Posterior vena cava (tissue), 2 donors: ENCODE measurements around the gene GTF2H2. TPM values are rescaled to one million over a fixed set of nuclear protein-coding genes. Genes with fewer than 3 reads are reported as not detected.
"Not testable (repeated sequence)": the region's sequence is repeated elsewhere in the genome, so short reads cannot be mapped to it uniquely, and the experiment has no call there.

Source experiments
- DNase-seq: peaks from one replicate; pipeline ENCODE4 v3.0.0-alpha.2; 2020; ENCODE audit warnings: low spot score
- intact Hi-C, 2 donors: fragments of 100-400 bp; cut with DNase I; formaldehyde crosslinking; loops; one replicate each; pipeline versions ENCODE4 v1.14.1 to v1.14.2; 2022 to 2023
- long read RNA-seq, 2 donors: library from polyadenylated mRNA; unstranded; transcript quantifications; one replicate each; pipeline ENCODE4 v2.0.0, GENCODE V29; 2020 to 2021
- total RNA-seq, 2 donors: library from RNA; stranded (reverse); fragmentation: NEBNext Ultra II Directional; extraction: Animal tissue kit (Norgen Biotek cat#: 25700); gene quantifications; one replicate each; pipeline ENCODE4 v1.2.1, GENCODE V29; 2021
- donor health status: DM: yes; HTN: yes; CAD: no.
- donor health status: DM: yes; HTN: yes; CAD: no.

Gene GTF2H2
- 10 to 100 TPM; 20.7 to 23.5 TPM for total RNA-seq
- long read RNA-seq, donor 1, full-length matches to known transcripts = 1 of 6 reads
- long read RNA-seq, donor 1, partial matches to known transcripts = 1 of 6 reads
- long read RNA-seq, donor 1, other reads (novel, unspliced or antisense) = 4 of 6 reads
- long read RNA-seq, donor 2, full-length matches to known transcripts = 2 of 18 reads
- long read RNA-seq, donor 2, partial matches to known transcripts = 2 of 18 reads
- long read RNA-seq, donor 2, other reads (novel, unspliced or antisense) = 14 of 18 reads

DNA sequence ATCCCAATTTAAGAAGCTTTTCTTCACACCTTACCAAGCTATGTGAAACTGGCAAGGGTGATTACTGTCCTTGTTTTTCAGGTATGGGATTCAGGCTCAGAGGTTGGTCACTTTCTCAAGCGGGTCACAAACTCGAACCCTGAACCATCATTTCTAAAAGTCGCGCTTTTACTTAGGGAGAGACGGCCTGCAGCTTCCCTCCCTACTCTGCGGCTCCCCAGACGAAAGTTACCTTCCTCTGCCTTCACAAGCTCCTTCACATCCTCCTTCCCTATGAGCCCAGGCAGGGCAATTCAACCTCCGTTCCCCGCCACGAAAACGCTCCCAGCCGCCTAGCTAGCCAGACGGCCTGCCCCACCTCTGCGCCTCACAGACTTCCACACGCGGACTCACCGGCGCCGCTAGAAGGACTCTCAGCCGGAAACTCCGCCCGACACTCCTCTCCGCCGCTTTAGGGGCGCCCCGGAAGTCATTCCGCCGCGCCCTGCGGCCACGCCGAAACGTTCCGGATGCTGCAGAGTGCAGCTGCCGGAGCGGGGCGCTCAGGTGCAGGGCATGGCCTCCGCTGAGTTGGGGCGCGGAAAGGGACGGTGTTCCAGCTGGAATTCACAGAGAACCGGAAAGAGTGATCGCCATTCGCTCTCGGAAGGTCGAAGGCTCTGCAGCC is at the start of gene GTF2H2:
Gene GTF2H2, minus strand, starts transcription at position 415 of the 667 bp plus-strand sequence. CDS start 4,913 bp downstream, outside the sequence.
- DNase-seq, intact Hi-C loops: not testable (repeated sequence)

GRCh38 chr5:71109730-71110275 is 42.3 kb upstream of the GTF2H2 start:
- DNase-seq, intact Hi-C loops: not testable (repeated sequence)

- intact Hi-C loops = not testable (repeated sequence)
These were observed 32.5 kb upstream of the GTF2H2 start for GRCh38 chr5:71099996-71100395.

DNA sequence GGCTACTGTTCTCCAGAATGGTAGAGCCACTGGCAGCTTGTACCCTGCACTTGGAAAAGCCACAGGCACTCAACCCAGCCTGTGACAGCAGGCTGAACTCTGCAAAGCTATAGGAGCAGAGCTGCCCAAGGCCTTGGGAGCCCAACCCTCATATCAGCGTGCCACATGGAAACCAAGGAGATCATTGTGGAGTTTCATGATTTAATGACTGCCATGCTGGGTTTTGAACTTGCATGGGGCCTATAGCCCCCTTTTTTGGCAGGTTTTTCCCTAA is 30.4 kb upstream of the GTF2H2 start:
- intact Hi-C loops, DNase-seq: not testable (repeated sequence)

More at GRCh38 chr5:71099996-71100395, 32.5 kb upstream of the GTF2H2 start:
- not testable (repeated sequence) for DNase-seq

DNA sequence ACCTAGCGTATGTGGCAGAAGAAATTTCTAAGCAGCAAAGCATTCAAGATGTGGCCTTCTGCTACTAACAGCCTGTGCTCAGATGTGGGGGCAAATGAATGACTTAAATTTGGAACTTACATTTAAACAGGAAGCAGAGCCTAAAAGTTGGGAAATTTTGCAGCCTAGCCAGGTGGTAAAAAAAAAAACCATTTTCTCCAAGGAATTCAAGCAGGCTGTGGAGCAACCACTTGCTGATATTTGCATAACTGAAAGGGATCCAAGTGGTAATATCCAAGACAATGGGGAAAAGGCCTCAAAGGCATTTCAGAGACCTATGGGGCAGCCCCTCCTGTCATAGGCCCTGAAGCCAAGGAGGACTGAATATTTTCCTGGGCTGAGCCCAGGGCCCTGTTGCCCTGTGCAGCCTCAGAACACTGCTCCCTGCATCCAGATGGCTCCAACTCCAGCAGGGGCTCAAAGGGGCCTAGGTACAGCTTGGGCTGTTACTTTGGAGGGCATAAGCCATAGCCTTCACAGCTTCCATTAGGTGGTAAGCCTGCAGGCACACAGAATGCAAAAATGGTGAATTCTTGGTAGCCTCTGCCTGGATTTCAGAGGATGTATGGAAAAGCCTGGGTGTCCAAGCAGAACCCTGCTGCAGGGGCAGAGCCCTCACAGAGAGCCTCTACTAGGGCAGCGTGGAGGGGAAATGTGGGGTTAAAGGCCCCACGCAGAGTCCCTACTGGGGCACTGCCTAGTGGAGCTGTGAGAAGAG is 29.9 kb upstream of the GTF2H2 start:
- intact Hi-C loops, DNase-seq: not testable (repeated sequence)

GRCh38 chr5:71089773-71090172 is 22.3 kb upstream of the GTF2H2 start:
- intact Hi-C loops, DNase-seq: not testable (repeated sequence)

DNA sequence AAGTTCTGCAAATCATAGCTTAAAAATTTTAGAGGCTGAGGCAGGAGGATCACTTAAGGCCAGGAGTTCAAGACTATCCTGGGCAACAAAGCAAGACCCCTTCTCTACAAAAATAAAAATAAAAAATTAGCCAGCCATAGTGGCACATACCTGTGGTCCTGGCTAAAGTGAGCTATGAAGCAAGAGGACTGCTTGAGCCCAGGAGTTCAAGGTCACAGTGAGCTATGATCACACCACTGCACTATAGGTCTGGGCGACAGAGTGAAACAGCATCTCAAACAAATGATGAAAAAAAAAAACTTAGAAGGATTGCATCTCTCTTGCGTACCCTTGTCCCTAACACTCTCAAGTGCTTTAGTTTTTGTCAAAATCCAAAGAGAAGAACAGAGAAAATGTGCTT is 21.3 kb upstream of the GTF2H2 start:
- intact Hi-C loops, DNase-seq: not testable (repeated sequence)

DNA sequence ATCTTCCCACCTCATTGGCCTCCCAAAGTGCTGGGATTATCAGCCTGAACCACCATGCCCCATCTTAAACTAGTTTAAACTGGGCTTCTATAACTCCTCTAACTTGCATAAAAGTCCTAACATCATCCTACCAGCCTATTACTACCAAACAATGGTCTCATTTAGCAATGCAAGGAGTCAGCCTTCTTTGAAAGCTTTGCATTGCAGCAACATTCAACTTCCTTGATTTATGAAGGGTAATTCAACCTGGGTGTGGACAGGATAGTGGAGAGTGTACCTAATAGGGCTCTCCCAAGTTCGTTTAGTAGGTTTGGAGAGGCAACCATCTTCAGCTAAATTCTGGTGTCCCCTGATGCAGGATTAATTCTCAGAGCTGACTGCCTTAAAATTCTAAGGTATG is 18.7 kb upstream of the GTF2H2 start:
- intact Hi-C loops, DNase-seq: not testable (repeated sequence)

DNA sequence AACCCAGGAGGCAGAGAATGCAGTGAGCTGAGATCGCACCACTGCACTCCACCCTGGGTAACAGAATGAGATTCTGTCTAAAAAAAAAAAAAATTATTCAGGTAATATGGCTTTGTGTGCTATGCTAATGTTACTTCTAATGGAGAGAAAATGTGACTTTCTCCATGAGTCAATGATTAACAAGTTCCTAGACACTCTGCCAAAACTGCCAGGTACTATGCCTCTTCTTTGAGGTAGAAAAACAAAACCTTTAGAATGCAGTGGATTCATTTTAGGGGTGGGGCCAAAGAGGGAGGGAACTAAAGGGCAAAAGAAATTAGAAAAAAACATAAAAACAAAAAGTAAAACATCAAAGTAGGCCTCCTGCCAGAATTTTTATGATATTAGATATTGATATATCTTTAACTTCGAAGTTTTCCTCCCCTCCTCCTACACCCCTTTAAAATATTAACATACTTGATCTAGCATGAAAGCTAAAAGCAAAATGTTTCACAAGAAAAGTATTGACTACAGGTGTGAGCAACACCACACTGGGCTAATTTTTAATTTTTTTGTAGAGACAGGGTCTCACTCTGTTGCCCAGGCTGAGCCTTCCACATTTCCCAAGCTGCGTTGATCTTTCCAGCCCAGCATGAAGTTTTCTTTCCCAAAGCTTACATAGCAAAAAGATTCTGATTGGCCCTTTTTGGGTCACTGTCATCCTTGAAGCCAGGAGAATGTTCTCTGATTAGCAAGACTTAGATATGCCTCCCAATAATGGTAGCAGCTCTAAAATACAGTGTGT is 17.0 kb upstream of the GTF2H2 start:
- intact Hi-C loops = not testable (repeated sequence)

DNA sequence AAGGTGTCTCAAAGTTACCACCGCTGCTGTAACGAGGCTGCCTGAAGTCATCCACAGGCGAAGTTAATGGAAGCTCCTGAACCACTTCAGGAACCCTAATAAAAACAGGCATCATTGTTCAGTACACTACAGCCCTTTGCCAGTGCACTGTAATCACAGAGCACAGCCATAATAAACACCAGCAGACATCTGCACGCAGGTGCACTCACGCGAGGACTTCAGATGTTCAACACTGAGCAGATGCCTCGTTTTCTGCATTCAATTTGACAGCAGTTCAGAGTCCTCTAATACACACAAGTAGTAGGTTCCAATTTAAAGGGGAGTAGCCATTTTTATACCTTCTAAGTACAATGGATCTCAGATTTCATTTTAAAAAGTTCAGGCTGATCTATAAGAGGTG is 15.4 kb upstream of the GTF2H2 start:
- DNase-seq, intact Hi-C loops: not testable (repeated sequence)

More for the DNA sequence above, 17.0 kb upstream of the GTF2H2 start:
- not testable (repeated sequence) for DNase-seq

DNA sequence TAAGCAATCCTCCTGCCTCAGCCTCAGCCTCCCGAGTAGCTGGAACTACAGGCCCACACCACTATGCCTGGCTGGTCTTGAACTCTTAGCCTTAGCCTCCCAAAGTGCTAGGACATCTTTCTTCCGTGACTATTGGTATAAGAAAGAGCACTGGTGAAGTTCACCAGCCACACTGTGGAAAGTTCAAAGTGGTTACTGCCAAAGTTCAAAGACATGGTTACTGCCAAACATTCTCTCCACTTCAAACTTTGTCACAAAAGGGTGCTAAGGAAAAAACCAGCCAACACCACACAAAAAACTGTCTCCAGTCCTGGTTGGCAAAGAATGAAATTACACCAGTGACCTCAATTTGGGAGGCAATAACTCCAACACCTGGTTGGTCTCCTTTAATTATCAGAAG is 14.9 kb upstream of the GTF2H2 start:
- intact Hi-C loops, DNase-seq: not testable (repeated sequence)

DNA sequence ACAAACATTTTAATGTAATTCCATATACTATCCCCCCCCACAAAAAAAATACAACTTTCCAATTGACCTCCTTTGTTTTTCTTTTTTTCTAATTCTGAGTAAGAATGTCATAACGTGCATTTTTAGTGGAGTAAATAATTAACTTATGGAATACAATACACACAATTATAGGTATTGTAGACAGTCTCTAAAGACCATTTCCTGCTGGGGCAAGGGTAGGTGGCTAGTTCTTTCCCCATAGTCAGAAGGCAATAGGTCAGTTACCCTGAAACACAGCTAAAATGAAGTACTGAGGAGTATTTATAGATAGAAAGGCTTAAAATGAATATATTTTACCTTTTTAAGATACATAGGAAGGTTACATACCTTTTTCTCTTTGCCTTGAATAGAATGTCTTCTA is 6.2 kb downstream of the GTF2H2 start:
- DNase-seq, intact Hi-C loops: not testable (repeated sequence)

DNA sequence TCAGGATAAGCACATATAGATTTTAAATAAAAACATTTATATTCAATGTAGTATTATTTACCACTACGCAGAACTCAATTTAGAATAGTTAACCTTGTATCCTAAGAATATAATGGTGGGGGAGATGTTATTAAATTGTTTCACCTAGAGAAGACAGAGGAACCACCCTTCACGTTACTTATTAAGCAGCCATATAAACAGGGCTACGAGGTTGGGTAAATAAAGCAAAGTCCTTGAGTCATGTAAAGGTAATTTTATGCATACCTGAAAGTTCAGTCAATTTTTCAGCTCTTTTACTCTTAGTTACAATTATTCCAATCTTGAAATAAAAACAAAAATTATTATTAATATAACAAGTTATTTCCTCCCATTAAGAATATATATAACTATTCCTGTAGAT is 8.1 kb downstream of the GTF2H2 start:
- DNase-seq, intact Hi-C loops: not testable (repeated sequence)

- intact Hi-C loops, DNase-seq: not testable (repeated sequence)
These were observed 22.7 kb downstream of the GTF2H2 start for GRCh38 chr5:71044808-71045207.

DNA sequence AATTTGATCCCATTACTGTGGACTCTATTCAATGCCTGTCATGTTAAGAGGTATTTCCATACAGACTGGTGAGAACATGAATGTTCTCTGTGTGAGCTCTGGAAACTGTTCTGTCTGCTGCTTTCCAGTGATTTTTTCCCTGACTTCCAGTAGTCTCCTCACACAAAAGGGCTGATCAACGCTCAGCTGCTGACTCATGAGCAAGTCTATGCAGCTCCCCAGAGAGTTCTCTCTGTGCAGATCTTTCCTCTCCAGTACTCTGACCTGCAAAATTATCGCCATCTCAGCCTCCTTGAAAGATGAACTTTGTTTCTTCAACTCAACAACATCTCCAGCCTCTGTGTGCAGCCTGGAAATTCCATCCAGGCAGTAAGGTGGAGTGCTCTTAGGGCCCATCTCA is 23.3 kb downstream of the GTF2H2 start:
- intact Hi-C loops = not testable (repeated sequence)

DNA sequence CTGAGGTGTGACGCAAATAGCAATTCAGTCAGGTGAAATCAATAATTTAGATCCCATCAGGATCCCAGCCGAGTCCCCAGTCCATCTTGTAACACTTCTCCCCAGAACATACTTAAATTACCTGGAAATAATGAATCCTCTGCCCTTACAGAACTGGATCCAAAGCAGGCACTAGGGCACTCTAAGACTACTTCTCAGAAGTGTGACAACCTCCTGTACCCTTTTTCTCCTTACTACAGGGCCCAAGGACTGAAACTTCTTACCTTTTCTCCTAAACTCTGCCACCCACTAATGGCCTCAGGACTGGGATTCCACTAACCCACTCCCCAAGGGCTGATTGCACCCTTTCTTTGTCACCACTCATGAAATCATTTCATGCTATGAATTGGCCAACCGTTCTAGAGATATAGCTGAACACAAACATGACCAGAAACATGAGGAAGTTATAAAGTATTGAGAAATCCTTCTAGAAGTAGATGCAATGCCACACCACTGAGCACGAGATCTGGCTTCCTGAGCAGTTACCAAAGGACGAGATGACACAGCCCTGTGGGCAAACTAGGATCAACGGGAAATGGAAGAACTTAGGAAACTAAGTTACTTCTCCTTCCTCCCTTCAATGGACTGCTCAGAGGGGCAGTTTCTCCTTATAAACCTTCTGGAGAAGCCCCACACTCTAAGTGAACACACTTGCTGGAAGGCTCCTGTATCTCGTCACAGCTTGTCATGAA is 36.3 kb downstream of the GTF2H2 start:
- intact Hi-C loops, DNase-seq: not testable (repeated sequence)

More for the DNA sequence above, 23.3 kb downstream of the GTF2H2 start:
- DNase-seq = not testable (repeated sequence)

GRCh38 chr5:71025289-71025953 is 42.1 kb downstream of the GTF2H2 start, which contains the start of gene NAIP:
Gene NAIP (minus strand): TSS chr5:71025339. CDS start chr5:71012915, 12,424 bp downstream.
- intact Hi-C loops, DNase-seq: not testable (repeated sequence)

DNA sequence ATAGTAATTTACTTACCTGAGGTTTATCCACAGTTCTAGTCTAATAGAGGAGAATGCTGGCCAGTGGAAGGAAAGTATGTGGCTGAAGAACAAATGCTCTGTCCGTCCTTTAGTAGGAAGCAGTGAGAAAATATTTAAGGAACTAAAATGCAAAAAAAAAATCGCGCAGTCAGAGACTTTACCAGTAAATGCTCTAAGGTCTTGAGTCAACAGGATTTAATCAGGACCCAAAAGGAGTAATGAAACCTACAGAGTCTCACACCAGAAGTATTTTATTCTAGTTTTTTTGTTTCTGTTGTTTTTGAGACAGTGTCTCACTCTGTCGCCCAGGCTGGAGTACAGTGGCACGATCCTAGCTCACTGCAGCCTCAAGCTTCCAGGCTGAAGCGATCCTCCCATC is 46.8 kb downstream of the GTF2H2 start:
- DNase-seq, intact Hi-C loops: not testable (repeated sequence)
